Astrocyte (in vitro differentiated cells and primary cell): ENCODE data around the gene TTC13. TPM values are rescaled to one million over a fixed set of nuclear protein-coding genes. Genes with fewer than 3 reads are reported as not detected.

Source experiments
- DNase-seq: peaks from one replicate; pipeline ENCODE4 v3.0.0-alpha.2; 2010; ENCODE audit warnings: low read depth
- FAIRE-seq: peaks from 2 replicates; lab custom pipeline; 2011; peaks lifted over from hg19 to GRCh38; lab: Jason Lieb, UNC
- H2AFZ ChIP-seq: 2 replicates; pipeline ENCODE4 v1.6.0; 2012; ENCODE audit warnings: low read depth, low read length, inconsistent platforms
- H3K27ac ChIP-seq: 2 replicates; pipeline ENCODE4 v1.5.1; 2011; ENCODE audit warnings: low read depth, low read length, inconsistent platforms
- H3K27me3 ChIP-seq: 2 replicates; pipeline ENCODE4 v1.6.0; 2011; ENCODE audit warnings: low read length, inconsistent platforms; ENCODE audit not compliant: insufficient read depth
- H3K36me3 ChIP-seq: 2 replicates; pipeline ENCODE4 v1.5.1; 2011; ENCODE audit warnings: low read length, inconsistent platforms; ENCODE audit not compliant: insufficient read depth
- H3K4me1 ChIP-seq: 2 replicates; pipeline ENCODE4 v1.5.1; 2011; ENCODE audit warnings: low read length, inconsistent platforms; ENCODE audit not compliant: insufficient read depth
- H3K4me2 ChIP-seq: 2 replicates; pipeline ENCODE4 v1.6.0; 2012; ENCODE audit warnings: low read length, inconsistent platforms
- H3K4me3 ChIP-seq: 2 replicates; pipeline ENCODE4 v1.5.1; 2011; ENCODE audit warnings: low read depth, mild to moderate bottlenecking, low read length, inconsistent platforms; ENCODE audit not compliant: insufficient read depth
- H3K79me2 ChIP-seq: 2 replicates; pipeline ENCODE4 v1.6.0; 2012; ENCODE audit warnings: mild to moderate bottlenecking, low read length, inconsistent platforms; ENCODE audit not compliant: insufficient read depth
- H3K9ac ChIP-seq: 2 replicates; pipeline ENCODE4 v1.6.0; 2012; ENCODE audit warnings: mild to moderate bottlenecking, low read length, inconsistent platforms
- H3K9me3 ChIP-seq: 2 replicates; pipeline ENCODE4 v1.5.1; 2012; ENCODE audit warnings: low read depth, mild to moderate bottlenecking, low read length, inconsistent platforms; ENCODE audit not compliant: insufficient read depth
- H4K20me1 ChIP-seq: 2 replicates; pipeline ENCODE4 v1.6.0; 2012; ENCODE audit warnings: low read length, inconsistent platforms; ENCODE audit not compliant: insufficient read depth
- H3K27ac Mint-ChIP-seq: one replicate; pipeline ENCODE4 v1.8.0; 2021; ENCODE audit warnings: mild to moderate bottlenecking, mixed read lengths; ENCODE audit not compliant: unreplicated experiment
- H3K27me3 Mint-ChIP-seq: one replicate; pipeline ENCODE4 v1.8.0; 2021; ENCODE audit warnings: low read depth, mixed read lengths; ENCODE audit not compliant: unreplicated experiment
- H3K36me3 Mint-ChIP-seq: one replicate; pipeline ENCODE4 v1.8.0; 2021; ENCODE audit warnings: low read depth, mixed read lengths; ENCODE audit not compliant: unreplicated experiment
- H3K4me1 Mint-ChIP-seq: one replicate; pipeline ENCODE4 v1.8.0; 2021; ENCODE audit warnings: low read depth, mixed read lengths; ENCODE audit not compliant: unreplicated experiment
- H3K4me3 Mint-ChIP-seq: one replicate; pipeline ENCODE4 v1.8.0; 2021; ENCODE audit warnings: mild to moderate bottlenecking, moderate library complexity, mixed read lengths; ENCODE audit not compliant: unreplicated experiment
- H3K9me3 Mint-ChIP-seq: one replicate; pipeline ENCODE4 v1.8.0; 2021; ENCODE audit warnings: mild to moderate bottlenecking, mixed read lengths; ENCODE audit not compliant: unreplicated experiment
- CTCF ChIP-seq: IDR thresholded peaks from 2 replicates; pipeline ENCODE4 v1.5.1; 2011; ENCODE audit warnings: low read depth, mild to moderate bottlenecking, inconsistent platforms, low read length, moderate library complexity; ENCODE audit not compliant: insufficient read depth
- EZH2 ChIP-seq: IDR thresholded peaks from 2 replicates; pipeline ENCODE4 v1.6.1; 2012; ENCODE audit warnings: mild to moderate bottlenecking, low read length, inconsistent platforms; ENCODE audit not compliant: insufficient read depth
- total RNA-seq: library from RNA; stranded (reverse); gene quantifications from 2 replicates; pipeline ENCODE4 v1.2.1, GENCODE V29; 2021

The TTC13 gene
- total RNA-seq, 1 donor from 2014 or later: 13.0 TPM

- no peaks in the 10 kb centered on the region for H3K79me2 ChIP-seq
- Mint-ChIP-seq H3K36me3 (no peaks in the 10 kb centered on the region), H3K27ac (no peak overlapping the region), H3K9me3 (no peaks in the 10 kb centered on the region), H3K4me1 (peaks cover 7% of the 10 kb centered on the region), H3K27me3 (no peaks in the 10 kb centered on the region), H3K4me3 (no peak overlapping the region)
- no peak overlapping the region for H3K9ac ChIP-seq
- H2AFZ ChIP-seq: no peak overlapping the region
- no peak overlapping the region for H3K4me2 ChIP-seq
- no peaks in the 10 kb centered on the region for H3K36me3 ChIP-seq
- no peak overlapping the region for H3K27ac ChIP-seq
- FAIRE-seq: no peak
- no peaks in the 10 kb centered on the region for H4K20me1 ChIP-seq
- H3K27me3 ChIP-seq: no peaks in the 10 kb centered on the region
- TF ChIP-seq CTCF (no peak), EZH2 (no peak)
- H3K4me3 ChIP-seq: no peak overlapping the region
- no peak for DNase-seq
- H3K4me1 ChIP-seq: no peaks in the 10 kb centered on the region
- H3K9me3 ChIP-seq: no peaks in the 10 kb centered on the region
Measured at GRCh38 chr1:230894032-230894431, 84.6 kb downstream of the TTC13 start.

- no peak for FAIRE-seq
- Histone ChIP-seq H2AFZ (no peak overlapping the region), H3K9ac (no peak overlapping the region), H3K27me3 (no peaks in the 10 kb centered on the region), H3K36me3 (no peaks in the 10 kb centered on the region), H3K4me2 (no peak overlapping the region), H3K27ac (no peak overlapping the region), H3K4me3 (no peak overlapping the region), H3K9me3 (no peaks in the 10 kb centered on the region), H3K79me2 (no peaks in the 10 kb centered on the region), H4K20me1 (no peaks in the 10 kb centered on the region), H3K4me1 (no peaks in the 10 kb centered on the region)
- no peaks in the 10 kb centered on the region for H3K27me3 Mint-ChIP-seq
- no peak overlapping the region for H3K27ac Mint-ChIP-seq
- DNase-seq: no peak
- H3K36me3 Mint-ChIP-seq: no peaks in the 10 kb centered on the region
- TF ChIP-seq EZH2: no peak
- TF ChIP-seq CTCF: no peak
- no peaks in the 10 kb centered on the region for H3K9me3 Mint-ChIP-seq
- no peak overlapping the region for H3K4me3 Mint-ChIP-seq
- peaks cover 7% of the 10 kb centered on the region for H3K4me1 Mint-ChIP-seq
Measured at GRCh38 chr1:230892018-230892491, 86.6 kb downstream of the TTC13 start.

DNA sequence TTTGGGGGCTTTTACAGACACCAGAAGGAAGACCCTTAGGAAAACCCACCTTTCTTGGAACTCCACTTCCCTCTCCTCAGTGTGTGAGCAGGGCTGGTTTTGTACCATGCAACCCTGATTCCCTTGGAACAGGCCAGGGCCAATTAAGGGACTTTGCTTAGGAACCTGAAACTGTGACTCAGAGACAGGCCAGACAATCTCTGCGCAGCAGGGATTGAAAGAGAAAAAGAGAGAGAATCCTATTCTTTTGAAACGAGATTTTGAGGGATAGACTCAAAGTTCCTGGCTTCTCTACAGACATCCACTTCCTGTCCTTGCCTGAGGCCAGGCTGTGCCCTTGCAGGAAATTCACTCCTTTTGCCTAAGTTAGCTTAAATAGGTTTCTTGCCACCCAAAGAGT lies 87.2 kb downstream of the TTC13 start:
- Mint-ChIP-seq H3K4me1 (peaks cover 7% of the 10 kb centered on the region), H3K27me3 (no peaks in the 10 kb centered on the region), H3K4me3 (no peak overlapping the region), H3K9me3 (no peaks in the 10 kb centered on the region), H3K27ac (peak overlapping the region; percentile 63), H3K36me3 (no peaks in the 10 kb centered on the region)
- no peaks in the 10 kb centered on the region for H3K9me3 ChIP-seq
- H3K4me2 ChIP-seq: no peak overlapping the region
- H3K27me3 ChIP-seq: no peaks in the 10 kb centered on the region
- no peaks in the 10 kb centered on the region for H3K79me2 ChIP-seq
- H3K27ac ChIP-seq: no peak overlapping the region
- H3K9ac ChIP-seq: no peak overlapping the region
- H2AFZ ChIP-seq: no peak overlapping the region
- no peaks in the 10 kb centered on the region for H3K4me1 ChIP-seq
- no peak for TF ChIP-seq EZH2
- no peak for TF ChIP-seq CTCF
- DNase-seq: no peak
- H4K20me1 ChIP-seq: no peaks in the 10 kb centered on the region
- FAIRE-seq: no peak
- no peaks in the 10 kb centered on the region for H3K36me3 ChIP-seq
- H3K4me3 ChIP-seq: no peak overlapping the region
